ENCODE results near the gene PAK4. TPM values are rescaled to one million over a fixed set of nuclear protein-coding genes. Genes with fewer than 3 reads are reported as not detected.

Gene PAK4
- total and polyA plus RNA-seq, 2 of the 8 experiments (the other 6 are each of a cell fraction or from before 2014, with no cell fraction given): 50.7 to 64.4 TPM

DNA sequence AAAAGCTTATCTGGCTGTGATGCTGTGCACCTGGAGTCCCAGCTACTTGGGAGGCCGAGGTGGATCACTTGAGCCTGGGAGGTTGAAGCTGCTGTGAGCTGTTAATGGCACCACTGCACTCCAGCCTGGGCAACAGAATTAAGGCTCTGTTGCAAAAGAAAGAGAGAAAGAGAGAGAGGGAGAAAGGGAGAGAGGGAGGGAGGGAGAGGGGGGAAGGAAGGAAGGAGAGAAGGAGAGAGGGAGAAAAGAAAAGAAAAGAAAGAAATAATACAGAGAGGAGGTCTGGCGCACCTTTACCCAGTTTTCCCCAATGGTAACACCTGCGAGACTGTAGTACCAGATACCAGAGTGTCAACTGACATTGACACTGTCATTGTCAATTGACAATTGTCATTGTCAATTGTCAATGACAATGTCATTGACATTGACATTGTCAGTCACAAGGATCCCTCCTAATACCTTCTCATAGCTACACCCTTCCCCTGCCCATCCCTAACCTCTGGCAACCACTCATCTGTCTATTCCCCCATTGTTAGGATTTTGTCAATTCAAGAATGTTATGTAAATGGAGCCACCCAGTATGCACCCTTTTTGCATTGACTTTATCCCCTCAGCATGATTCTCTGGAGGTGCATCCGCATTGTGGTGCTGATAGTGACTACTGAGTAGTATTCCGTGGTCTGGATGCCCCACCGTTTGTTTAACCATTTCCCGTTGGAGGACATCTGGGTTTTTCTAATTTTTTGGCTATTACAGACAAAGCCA lies 21.3 kb downstream of the PAK4 start:
- peaks cover 18% of the 10 kb centered on the region for H3K79me1 ChIP-seq (ENCODE audit: low read depth, low read length)
- H4K91ac ChIP-seq (replicated peaks; ENCODE audit: insufficient read length, low read length): no peak overlapping the region
- no peak overlapping the region for H4K5ac ChIP-seq (ENCODE audit: insufficient read length, low read depth, low read length)
- H3K14ac ChIP-seq (ENCODE audit: insufficient read length): no peak overlapping the region
- no peak overlapping the region for H2BK120ac ChIP-seq (replicated peaks; ENCODE audit: low read depth, low read length)
- no peak overlapping the region for H3K56ac ChIP-seq (replicated peaks; ENCODE audit: insufficient read length, low read depth, low read length)
- H3K9me3 ChIP-seq (ENCODE audit: insufficient read depth in 2 of 2, low read depth in 1 of 2, low read length in 1 of 2): no peaks in the 10 kb centered on the region
- WGBS, 2 experiments (ENCODE audit: extremely low coverage in 1 of 2, insufficient coverage in 1 of 2, insufficient read length in 1 of 2, insufficient replicate concordance in 2 of 2, low coverage in 1 of 2, low lambda C conversion rate in 2 of 2, missing lambda C conversion rate in 1 of 2): 25% methylated on average over 7 of the region's 7 CpGs; no CpG with 5 or more reads in 1 of the 2 experiments
- no peaks in the 10 kb centered on the region for H3K27me3 ChIP-seq (replicated peaks in 1 of 4; ENCODE audit: control insufficient read depth in 3 of 4, extremely low read depth in 1 of 4, insufficient read depth in 3 of 4, low read length in 3 of 4)
- H2BK20ac ChIP-seq (ENCODE audit: low read length): no peak overlapping the region
- H3K18ac ChIP-seq (ENCODE audit: extremely low read depth, low read length): no peak overlapping the region; the same call in 1 of the 2 replicates
- H4K20me1 ChIP-seq (replicated peaks in 1 of 2; ENCODE audit: control insufficient read depth in 1 of 2, insufficient read depth in 2 of 2, low read length in 2 of 2): peaks cover 5 to 30% of the 10 kb centered on the region in 2 experiments
- H3K9ac ChIP-seq (replicated peaks in 1 of 4; ENCODE audit: extremely low read depth in 1 of 4, low read depth in 3 of 4, low read length in 3 of 4): no peak overlapping the region
- ChIA-PET POLR2A (ENCODE audit: partially characterized antibody) (interaction anchor here (1.4 kb wide), 1 partner anchor 34 kb away, joined by 7 read pairs; no protein-coding TSS in a partner anchor), CTCF (ENCODE audit: partially characterized antibody) (interaction anchor here (0.6 to 3.9 kb wide), 7 partner anchors 8 to 176 kb away, joined by 3 to 22 read pairs (median 4); no protein-coding TSS in a partner anchor)
- no peak overlapping the region; the same call in 1 of the 2 replicates for H2AK5ac ChIP-seq (ENCODE audit: low read depth, low read length)
- H2BK5ac ChIP-seq (ENCODE audit: low read depth, low read length): no peak overlapping the region
- DNase-seq (ENCODE audit: low read depth in 1 of 2, low spot score in 2 of 2): no peak
- H3K27ac ChIP-seq (ENCODE audit: low read depth, low read length): no peak overlapping the region
- H2AFZ ChIP-seq (ENCODE audit: low read length): no peak overlapping the region
- H3K23me2 ChIP-seq (ENCODE audit: low read depth, low read length): 0 out of 2 replicates have a peak, but pooled peaks cover 2% of the 10 kb centered on the region
- peak overlapping the region in 1 of 4 experiments; percentile 20; a peak in 2 of 8 replicates for H3K4me3 ChIP-seq (ENCODE audit: extremely low read depth in 1 of 4, insufficient read depth in 2 of 4, low read depth in 3 of 4, low read length in 4 of 4)
- H3K4me1 ChIP-seq (replicated peaks in 1 of 4; ENCODE audit: control insufficient read depth in 3 of 4, insufficient read depth in 4 of 4, low read length in 3 of 4): peaks cover 14 to 40% (median 24%) of the 10 kb centered on the region in 4 experiments
- H2BK12ac ChIP-seq (ENCODE audit: low read depth, low read length): 0 out of 2 replicates have a peak overlapping the region, but pooled peaks have one; percentile 27
- H3K79me2 ChIP-seq (ENCODE audit: control insufficient read depth in 1 of 2, insufficient read depth in 2 of 2, low read length in 2 of 2): peaks cover 6 to 51% of the 10 kb centered on the region in 2 experiments
- FAIRE-seq: peak; percentile 82
- H2BK15ac ChIP-seq (ENCODE audit: low read length): no peak overlapping the region
- peak overlapping the region; percentile 57 to 72 for H3K4me2 ChIP-seq (ENCODE audit: insufficient read depth in 1 of 2, low read depth in 2 of 2, low read length in 2 of 2)
- H3K23ac ChIP-seq (ENCODE audit: insufficient read length): no peak overlapping the region
- no peak overlapping the region for H4K8ac ChIP-seq (ENCODE audit: extremely low read depth, insufficient read depth, low read length)
- H3K4ac ChIP-seq (replicated peaks; ENCODE audit: insufficient read length, low read depth, low read length): no peak overlapping the region
- peaks cover 0 to 5% (median 0%) of the 10 kb centered on the region in 4 experiments; a peak in 2 of 8 replicates for H3K36me3 ChIP-seq (ENCODE audit: control insufficient read depth in 2 of 4, insufficient read depth in 4 of 4, low read length in 3 of 4)
- no peak for TF ChIP-seq SP4 (IDR thresholded peaks at IDR 0.05; ENCODE audit: low read length)
- TF ChIP-seq GABPA (IDR thresholded peaks at IDR 0.05; ENCODE audit: borderline replicate concordance, insufficient read depth, low read length): no peak
- no peak for TF ChIP-seq CREB1 (IDR thresholded peaks at IDR 0.05)
- no peak for TF ChIP-seq BCL11A (IDR thresholded peaks at IDR 0.05; ENCODE audit: low read depth in 2 of 2, low read length in 2 of 2)
- no peak for TF ChIP-seq CHD1 (IDR thresholded peaks at IDR 0.05; ENCODE audit: low read depth, low read length)
- TF ChIP-seq POU5F1 (IDR thresholded peaks at IDR 0.05; ENCODE audit: low read depth, low read length): no peak
- TF ChIP-seq RFX5 (IDR thresholded peaks at IDR 0.05; ENCODE audit: borderline replicate concordance, low read depth, low read length): no peak
- TF ChIP-seq RXRA (IDR thresholded peaks at IDR 0.05; ENCODE audit: insufficient read depth, low read depth, low read length): no peak
- no peak for TF ChIP-seq EP300 (IDR thresholded peaks at IDR 0.05; ENCODE audit: borderline replicate concordance in 1 of 2, low read depth in 2 of 2, low read length in 2 of 2)
- 0 out of 2 replicates have a peak, but pooled peaks have one; percentile 17 for TF ChIP-seq SP1 (IDR thresholded peaks at IDR 0.05; ENCODE audit: low read depth, low read length)
- TF ChIP-seq TAF1 (IDR thresholded peaks at IDR 0.05; ENCODE audit: low read depth, low read length): no peak
- no peak for TF ChIP-seq RAD21 (IDR thresholded peaks at IDR 0.05 in 1 of 2, conservative IDR thresholded peaks at IDR 0.05 in 1 of 2; ENCODE audit: low read depth in 2 of 2, low read length in 2 of 2)
